Measurements from ENCODE around the gene GNE. TPM values are rescaled to one million over a fixed set of nuclear protein-coding genes. Genes with fewer than 3 reads are reported as not detected.
"Not testable (repeated sequence)": the region's sequence is repeated elsewhere in the genome, so short reads cannot be mapped to it uniquely, and the experiment has no call there.

Gene GNE, protein sequence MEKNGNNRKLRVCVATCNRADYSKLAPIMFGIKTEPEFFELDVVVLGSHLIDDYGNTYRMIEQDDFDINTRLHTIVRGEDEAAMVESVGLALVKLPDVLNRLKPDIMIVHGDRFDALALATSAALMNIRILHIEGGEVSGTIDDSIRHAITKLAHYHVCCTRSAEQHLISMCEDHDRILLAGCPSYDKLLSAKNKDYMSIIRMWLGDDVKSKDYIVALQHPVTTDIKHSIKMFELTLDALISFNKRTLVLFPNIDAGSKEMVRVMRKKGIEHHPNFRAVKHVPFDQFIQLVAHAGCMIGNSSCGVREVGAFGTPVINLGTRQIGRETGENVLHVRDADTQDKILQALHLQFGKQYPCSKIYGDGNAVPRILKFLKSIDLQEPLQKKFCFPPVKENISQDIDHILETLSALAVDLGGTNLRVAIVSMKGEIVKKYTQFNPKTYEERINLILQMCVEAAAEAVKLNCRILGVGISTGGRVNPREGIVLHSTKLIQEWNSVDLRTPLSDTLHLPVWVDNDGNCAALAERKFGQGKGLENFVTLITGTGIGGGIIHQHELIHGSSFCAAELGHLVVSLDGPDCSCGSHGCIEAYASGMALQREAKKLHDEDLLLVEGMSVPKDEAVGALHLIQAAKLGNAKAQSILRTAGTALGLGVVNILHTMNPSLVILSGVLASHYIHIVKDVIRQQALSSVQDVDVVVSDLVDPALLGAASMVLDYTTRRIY
- 21.7 and 22.7 TPM in 2 replicates for total RNA-seq

DNA sequence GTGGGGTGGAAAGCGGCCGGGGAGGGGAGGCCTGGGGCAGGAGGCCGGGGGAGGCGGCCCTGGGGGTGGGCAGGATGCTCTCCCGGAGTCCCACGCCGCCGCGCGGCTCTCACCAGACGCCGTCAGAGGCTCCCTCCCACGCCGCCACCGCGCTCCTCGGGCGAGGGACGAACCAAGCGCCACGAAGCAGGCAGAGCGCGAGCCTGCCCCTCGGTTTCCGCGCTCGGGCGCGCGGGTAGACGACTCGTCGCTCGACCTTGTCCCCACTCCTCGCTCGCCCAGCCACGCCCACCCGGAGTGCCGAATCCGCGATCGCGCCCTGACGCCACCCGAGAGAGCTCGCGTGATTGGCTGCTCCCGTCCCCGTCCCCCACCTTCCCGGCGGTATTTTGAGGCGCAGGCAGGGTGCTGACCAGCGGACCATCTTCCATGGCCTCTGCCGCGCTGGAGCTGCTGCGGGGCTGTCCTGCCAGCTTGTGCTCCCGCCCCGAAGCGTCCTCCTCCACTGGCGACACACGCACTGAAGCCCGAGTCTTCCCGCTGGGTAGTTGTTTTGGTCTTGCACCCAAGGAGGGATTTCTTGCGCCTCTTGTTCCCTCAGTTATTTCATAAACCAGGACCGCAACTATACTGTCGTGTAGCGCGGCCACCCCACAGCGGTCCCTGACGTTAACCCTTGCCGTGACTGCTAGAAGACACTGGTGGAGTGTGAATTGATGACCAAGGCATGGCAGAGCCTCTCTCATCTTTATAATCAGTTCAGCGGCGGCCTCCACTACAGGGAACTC, at the start of gene GNE:
TSS of gene GNE (minus strand) at position 241 of the 788 bp plus-strand sequence. CDS start 9,093 bp downstream, outside the sequence.
- Mint-ChIP-seq H3K27me3 (ENCODE audit: insufficient read depth) (no peaks in the 10 kb centered on the region), H3K36me3 (ENCODE audit: low read depth) (peaks cover 2% of the 10 kb centered on the region), H3K4me3 (peak within 1 kb of the TSS; percentile 96), H3K27ac (peak within 1 kb of the TSS; percentile 96), H3K4me1 (ENCODE audit: low read depth) (peaks cover 15% of the 10 kb centered on the region), H3K9me3 (no peaks in the 10 kb centered on the region)
- intact Hi-C loops (cut with micrococcal nuclease): loop anchor here (1.0 to 10.0 kb wide), 9 partner anchors 68 to 1144 kb away; partner anchors contain the start of genes ATOSB, CLTA, CREB3 and HINT2
- DNase-seq (ENCODE audit: low spot score): peak; percentile 98

DNA sequence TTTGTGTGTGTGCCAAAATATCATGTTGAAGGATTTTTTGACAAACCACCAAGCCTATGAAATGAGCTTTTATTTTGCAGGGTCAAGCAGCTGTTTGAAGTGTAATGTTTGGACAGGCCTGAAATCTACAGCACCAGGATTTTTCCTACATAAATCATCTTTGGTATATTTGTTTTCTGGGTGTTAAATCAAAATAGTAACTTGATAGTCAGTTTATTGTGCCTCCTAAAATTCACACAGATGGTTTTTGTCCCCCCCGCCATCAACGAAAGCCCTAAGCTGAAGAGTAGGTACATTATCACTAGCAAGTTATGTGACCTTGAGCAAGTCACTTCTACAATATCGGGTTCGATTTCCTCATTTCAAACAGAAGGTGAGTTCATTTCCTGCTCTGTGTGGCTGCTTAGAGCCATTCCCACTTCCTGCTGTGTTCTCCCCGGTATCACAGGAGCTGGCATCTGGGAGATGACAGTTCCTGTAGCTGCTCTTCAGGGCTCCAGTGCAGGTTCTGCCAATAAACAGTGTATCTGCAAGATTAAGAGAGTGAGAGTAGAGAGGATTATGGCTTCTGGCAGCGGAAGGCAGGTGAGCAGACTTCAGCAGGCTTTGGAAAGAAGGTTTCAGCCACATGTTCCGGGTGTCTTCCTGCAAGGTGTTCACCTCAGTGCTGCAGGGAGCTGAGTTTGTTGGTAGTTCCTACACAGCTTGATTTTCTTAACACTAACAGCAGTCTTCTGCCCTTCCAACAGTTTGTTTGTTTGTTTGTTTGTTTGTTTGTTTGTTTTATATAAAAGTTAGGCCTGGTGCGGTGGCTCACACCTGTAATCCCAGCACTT, 48.4 kb upstream of the GNE start:
- no peak overlapping the region for H3K27ac Mint-ChIP-seq
- DNase-seq (ENCODE audit: low spot score): no peak
- H3K9me3 Mint-ChIP-seq: no peaks in the 10 kb centered on the region
- H3K27me3 Mint-ChIP-seq (ENCODE audit: insufficient read depth): no peaks in the 10 kb centered on the region
- intact Hi-C loops (cut with micrococcal nuclease): no loop called here
- H3K36me3 Mint-ChIP-seq (ENCODE audit: low read depth): no peaks in the 10 kb centered on the region
- H3K4me1 Mint-ChIP-seq (ENCODE audit: low read depth): peaks cover 7% of the 10 kb centered on the region
- H3K4me3 Mint-ChIP-seq: no peak overlapping the region

DNA sequence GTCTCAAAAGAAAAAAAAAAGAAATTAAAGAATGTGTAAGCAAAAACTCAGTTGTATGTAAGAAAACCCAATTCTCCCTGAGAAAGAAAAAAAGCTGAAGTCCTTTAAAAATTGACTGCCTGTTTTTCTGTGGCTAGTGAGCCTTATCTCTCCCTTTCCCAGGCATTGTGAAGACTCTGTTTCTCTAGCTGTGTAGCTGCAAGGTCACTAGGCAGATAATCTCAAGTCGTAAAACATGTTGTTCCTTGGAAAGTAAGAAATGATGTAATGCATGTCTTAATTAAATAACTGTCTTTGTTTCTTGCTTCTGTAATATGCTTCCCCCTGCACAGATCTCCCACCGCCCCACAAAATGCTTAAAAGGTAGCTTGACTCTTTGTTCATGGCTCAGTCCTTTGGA, 46.1 kb upstream of the GNE start:
- H3K9me3 Mint-ChIP-seq; H3K27ac Mint-ChIP-seq; H3K4me1 Mint-ChIP-seq (ENCODE audit: low read depth); DNase-seq (ENCODE audit: low spot score); H3K36me3 Mint-ChIP-seq (ENCODE audit: low read depth); H3K4me3 Mint-ChIP-seq; H3K27me3 Mint-ChIP-seq (ENCODE audit: insufficient read depth); intact Hi-C loops (cut with micrococcal nuclease): not testable (repeated sequence)

DNA sequence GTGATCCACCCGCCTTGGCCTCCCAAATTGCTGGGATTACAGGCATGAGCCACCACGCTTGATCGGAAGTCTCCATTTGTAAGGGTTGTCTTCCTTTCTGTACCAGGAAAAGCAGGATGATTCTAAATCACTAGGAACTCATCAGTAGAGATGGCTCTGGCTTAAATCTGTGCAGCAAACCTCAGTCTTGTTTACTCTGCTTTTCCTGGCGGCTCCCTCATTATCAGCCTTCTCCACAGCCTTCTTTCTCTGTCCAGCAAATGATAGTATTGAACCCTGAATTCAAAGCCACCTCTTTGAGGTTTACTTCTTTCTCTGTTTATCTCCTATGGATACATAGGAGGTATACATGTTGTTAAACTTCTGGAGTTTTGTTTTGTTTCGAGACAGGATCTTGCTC, 43.0 kb upstream of the GNE start:
- H3K9me3 Mint-ChIP-seq: no peaks in the 10 kb centered on the region
- intact Hi-C loops (cut with micrococcal nuclease): no loop called here
- H3K4me3 Mint-ChIP-seq: no peak overlapping the region
- H3K36me3 Mint-ChIP-seq (ENCODE audit: low read depth): no peaks in the 10 kb centered on the region
- no peaks in the 10 kb centered on the region for H3K27me3 Mint-ChIP-seq (ENCODE audit: insufficient read depth)
- DNase-seq (ENCODE audit: low spot score): no peak
- H3K4me1 Mint-ChIP-seq (ENCODE audit: low read depth): no peaks in the 10 kb centered on the region
- H3K27ac Mint-ChIP-seq: no peak overlapping the region

DNA sequence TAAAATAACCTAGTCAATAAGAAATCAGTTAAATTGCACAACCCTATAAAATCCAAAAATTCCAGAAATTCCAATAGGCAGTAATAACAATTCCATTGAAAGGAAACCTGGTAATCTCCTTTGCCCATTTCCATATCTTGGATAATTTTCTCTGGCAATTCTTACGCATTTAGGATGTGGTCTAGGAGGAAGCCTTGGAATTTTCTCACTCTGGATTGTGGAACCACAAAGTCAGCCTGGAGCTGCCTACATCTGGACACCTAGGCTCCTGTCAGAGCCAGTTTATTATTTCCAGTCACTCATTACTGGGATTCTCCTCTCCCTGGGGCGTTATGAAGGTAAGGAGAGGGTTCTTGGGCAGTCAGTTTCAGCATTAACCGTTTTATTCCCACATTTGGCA, 40.3 kb upstream of the GNE start:
- no peak overlapping the region for H3K4me3 Mint-ChIP-seq
- H3K4me1 Mint-ChIP-seq (ENCODE audit: low read depth): no peaks in the 10 kb centered on the region
- no peaks in the 10 kb centered on the region for H3K36me3 Mint-ChIP-seq (ENCODE audit: low read depth)
- H3K27ac Mint-ChIP-seq: no peak overlapping the region
- intact Hi-C loops (cut with micrococcal nuclease): no loop called here
- H3K27me3 Mint-ChIP-seq (ENCODE audit: insufficient read depth): no peaks in the 10 kb centered on the region
- no peaks in the 10 kb centered on the region for H3K9me3 Mint-ChIP-seq
- no peak for DNase-seq (ENCODE audit: low spot score)

DNA sequence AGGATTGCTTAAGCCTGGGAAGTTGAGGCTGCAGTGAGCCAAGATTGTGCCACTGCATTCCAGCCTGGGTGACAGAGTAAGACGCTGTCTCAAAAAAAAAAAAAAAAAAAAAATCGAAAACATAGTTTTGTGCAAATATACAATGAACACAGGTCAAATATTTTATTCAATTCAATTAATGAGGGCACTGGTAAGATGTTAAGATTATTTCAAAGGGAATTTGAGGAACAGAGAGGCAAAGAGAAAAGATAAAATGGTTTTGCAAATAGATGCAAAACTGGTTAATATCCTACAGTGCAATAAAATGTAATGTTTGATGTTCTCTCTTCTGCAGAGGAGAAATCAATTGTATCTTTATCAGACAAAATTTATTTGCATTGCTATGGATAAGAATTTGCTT, 39.5 kb upstream of the GNE start:
- no peak overlapping the region for H3K27ac Mint-ChIP-seq
- intact Hi-C loops (cut with micrococcal nuclease): no loop called here
- no peaks in the 10 kb centered on the region for H3K36me3 Mint-ChIP-seq (ENCODE audit: low read depth)
- no peak for DNase-seq (ENCODE audit: low spot score)
- H3K4me3 Mint-ChIP-seq: no peak overlapping the region
- no peaks in the 10 kb centered on the region for H3K27me3 Mint-ChIP-seq (ENCODE audit: insufficient read depth)
- no peaks in the 10 kb centered on the region for H3K9me3 Mint-ChIP-seq
- no peaks in the 10 kb centered on the region for H3K4me1 Mint-ChIP-seq (ENCODE audit: low read depth)

DNA sequence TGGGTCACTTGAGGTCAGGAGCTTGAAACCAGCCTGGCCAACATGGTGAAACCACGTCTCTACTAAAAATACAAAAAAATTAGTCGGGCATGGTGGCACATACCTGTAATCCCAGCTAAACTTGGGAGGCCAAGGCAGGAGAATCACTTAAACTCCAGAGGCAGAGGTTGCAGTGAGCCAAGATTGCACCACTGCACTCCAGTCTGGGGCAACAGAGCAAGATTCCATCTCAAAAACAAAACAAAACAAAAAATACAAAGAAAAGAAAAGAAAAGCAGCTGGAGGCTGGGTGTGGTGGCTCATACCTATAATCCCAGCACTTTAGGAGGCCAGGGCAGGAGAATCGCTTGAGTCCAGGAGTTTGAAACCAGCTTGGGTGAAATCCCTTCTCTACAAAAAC, 36.7 kb upstream of the GNE start:
- DNase-seq (ENCODE audit: low spot score); H3K36me3 Mint-ChIP-seq (ENCODE audit: low read depth); H3K9me3 Mint-ChIP-seq; intact Hi-C loops (cut with micrococcal nuclease); H3K4me3 Mint-ChIP-seq; H3K27me3 Mint-ChIP-seq (ENCODE audit: insufficient read depth); H3K27ac Mint-ChIP-seq; H3K4me1 Mint-ChIP-seq (ENCODE audit: low read depth): not testable (repeated sequence)

DNA sequence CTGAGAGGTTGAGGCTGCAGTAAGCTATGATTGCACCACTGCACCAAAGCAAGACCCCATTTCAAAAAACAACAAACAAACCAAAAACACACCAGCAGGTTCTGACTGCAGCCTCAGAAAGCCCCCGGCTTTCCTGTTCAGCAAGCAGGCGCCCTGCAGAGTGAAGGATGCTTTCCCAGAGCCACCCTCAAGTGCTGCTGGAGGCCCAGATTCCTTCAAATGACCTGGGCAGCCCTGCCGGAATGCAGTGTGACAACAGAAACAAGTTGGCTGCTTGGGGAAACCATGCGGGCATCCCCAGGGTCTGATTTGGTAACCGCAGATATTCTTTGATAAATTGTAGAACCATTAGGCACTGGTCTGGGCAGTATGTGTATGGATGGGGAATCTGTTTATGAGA, 35.7 kb upstream of the GNE start:
- Mint-ChIP-seq H3K9me3 (no peaks in the 10 kb centered on the region), H3K36me3 (ENCODE audit: low read depth) (no peaks in the 10 kb centered on the region), H3K4me3 (no peak overlapping the region)

DNA sequence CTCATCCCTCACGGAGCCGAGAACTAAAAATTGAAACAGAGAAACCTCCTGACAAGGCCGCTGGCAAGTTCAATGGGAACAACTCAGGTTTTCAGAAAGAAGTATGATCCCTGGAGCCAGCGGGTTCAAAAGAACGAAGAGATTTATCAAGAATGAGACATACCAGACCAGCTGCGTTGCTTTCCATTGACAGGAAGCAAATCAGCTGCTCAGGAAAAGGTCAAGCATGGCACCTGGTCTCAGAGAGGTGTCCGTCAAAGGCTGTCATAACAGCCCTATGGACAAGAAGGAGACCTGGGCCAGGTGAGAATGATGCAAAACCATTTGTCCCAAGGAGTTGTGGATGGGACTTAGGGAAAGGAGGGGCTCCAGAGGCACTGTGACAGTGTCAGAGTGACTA, 34.9 kb upstream of the GNE start:
- no peak for DNase-seq (ENCODE audit: low spot score)
- H3K36me3 Mint-ChIP-seq (ENCODE audit: low read depth): no peaks in the 10 kb centered on the region
- H3K9me3 Mint-ChIP-seq: no peaks in the 10 kb centered on the region
- no peak overlapping the region for H3K27ac Mint-ChIP-seq
- intact Hi-C loops (cut with micrococcal nuclease): no loop called here
- H3K4me1 Mint-ChIP-seq (ENCODE audit: low read depth): peaks cover 1% of the 10 kb centered on the region
- no peak overlapping the region for H3K4me3 Mint-ChIP-seq
- no peaks in the 10 kb centered on the region for H3K27me3 Mint-ChIP-seq (ENCODE audit: insufficient read depth)

More for the DNA sequence above, 35.7 kb upstream of the GNE start:
- intact Hi-C loops (cut with micrococcal nuclease): no loop called here
- Mint-ChIP-seq H3K27ac (no peak overlapping the region), H3K4me1 (ENCODE audit: low read depth) (no peaks in the 10 kb centered on the region), H3K27me3 (ENCODE audit: insufficient read depth) (no peaks in the 10 kb centered on the region)
- no peak for DNase-seq (ENCODE audit: low spot score)

DNA sequence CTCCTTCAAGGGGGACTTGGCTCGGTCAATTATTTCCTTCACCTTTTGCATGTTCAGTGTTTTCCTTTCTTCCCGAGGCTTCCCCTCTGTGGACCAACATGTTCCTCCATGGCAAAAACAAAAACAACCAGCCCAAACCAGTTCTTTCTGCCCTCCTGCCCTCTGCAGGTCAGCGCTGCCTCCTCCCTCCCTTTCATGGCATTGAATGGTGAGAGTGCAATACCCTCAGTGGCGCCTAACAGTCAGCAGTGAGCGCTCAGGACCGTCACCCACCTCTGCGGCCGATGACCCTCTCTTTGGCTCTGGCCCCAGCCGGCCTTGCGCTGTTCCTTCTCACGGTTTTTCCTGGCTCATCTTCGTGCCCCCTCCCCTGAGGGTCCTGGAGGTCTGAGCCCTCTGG, 34.4 kb upstream of the GNE start:
- DNase-seq (ENCODE audit: low spot score): no peak
- Mint-ChIP-seq H3K4me1 (ENCODE audit: low read depth) (peaks cover 4% of the 10 kb centered on the region), H3K4me3 (no peak overlapping the region), H3K9me3 (no peaks in the 10 kb centered on the region), H3K27ac (no peak overlapping the region), H3K27me3 (ENCODE audit: insufficient read depth) (no peaks in the 10 kb centered on the region), H3K36me3 (ENCODE audit: low read depth) (no peaks in the 10 kb centered on the region)
- intact Hi-C loops (cut with micrococcal nuclease): no loop called here

DNA sequence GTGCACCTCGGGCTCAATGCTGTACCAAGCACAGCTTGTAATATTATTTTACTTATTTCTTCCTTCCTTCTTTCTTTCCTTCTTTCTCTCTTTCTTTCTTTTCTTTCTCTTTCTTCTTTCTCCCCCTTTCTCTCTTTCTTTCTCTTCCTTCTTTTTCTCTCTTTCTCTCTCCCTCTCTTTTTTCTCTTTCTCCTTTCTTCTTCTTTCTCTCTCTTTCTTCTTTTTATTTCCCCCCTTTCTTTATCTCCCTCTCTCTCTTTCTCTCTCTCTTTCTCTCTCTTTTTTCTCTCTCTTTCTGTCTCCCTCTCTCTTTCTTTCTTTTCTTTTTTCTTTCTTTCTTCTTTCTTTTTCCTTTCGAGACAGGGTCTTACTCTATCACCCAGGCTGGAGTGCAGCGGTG, 32.7 kb upstream of the GNE start:
- intact Hi-C loops (cut with micrococcal nuclease): no loop called here
- H3K9me3 Mint-ChIP-seq: no peaks in the 10 kb centered on the region
- no peaks in the 10 kb centered on the region for H3K27me3 Mint-ChIP-seq (ENCODE audit: insufficient read depth)
- peaks cover 4% of the 10 kb centered on the region for H3K4me1 Mint-ChIP-seq (ENCODE audit: low read depth)
- no peak overlapping the region for H3K4me3 Mint-ChIP-seq
- no peak overlapping the region for H3K27ac Mint-ChIP-seq
- DNase-seq (ENCODE audit: low spot score): no peak
- no peaks in the 10 kb centered on the region for H3K36me3 Mint-ChIP-seq (ENCODE audit: low read depth)

DNA sequence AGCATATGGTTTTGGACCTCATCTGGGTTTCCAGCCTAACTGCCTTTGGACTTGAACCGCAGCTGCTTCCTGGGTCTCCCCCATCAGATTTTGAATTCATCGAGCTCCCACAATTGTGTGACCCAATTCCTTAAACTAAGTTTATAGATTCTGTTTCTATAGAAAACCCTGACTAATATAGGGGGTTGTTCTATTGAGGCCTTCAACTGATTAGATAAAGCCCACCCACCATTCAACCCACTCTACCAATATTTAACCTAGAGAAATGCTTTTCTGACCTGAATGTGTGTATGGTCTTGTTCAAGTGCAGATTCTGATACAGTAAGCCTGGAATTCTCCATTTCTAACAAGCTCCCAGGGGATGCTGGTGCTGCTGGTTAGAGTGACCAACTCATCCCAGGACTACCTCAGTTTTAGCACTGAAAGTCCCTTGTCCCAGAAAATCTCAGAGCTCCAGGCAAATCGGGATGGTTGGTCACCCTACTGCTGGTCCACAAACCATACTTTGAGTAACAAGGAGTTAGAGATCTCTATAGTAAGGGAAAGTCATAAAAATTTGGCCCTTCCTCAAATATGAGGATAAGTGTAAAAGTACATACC, 31.7 kb upstream of the GNE start:
- H3K9me3 Mint-ChIP-seq: no peaks in the 10 kb centered on the region
- H3K27ac Mint-ChIP-seq: no peak overlapping the region
- no peak overlapping the region for H3K4me3 Mint-ChIP-seq
- no peak for DNase-seq (ENCODE audit: low spot score)
- peaks cover 4% of the 10 kb centered on the region for H3K4me1 Mint-ChIP-seq (ENCODE audit: low read depth)
- intact Hi-C loops (cut with micrococcal nuclease): no loop called here
- no peaks in the 10 kb centered on the region for H3K36me3 Mint-ChIP-seq (ENCODE audit: low read depth)
- no peaks in the 10 kb centered on the region for H3K27me3 Mint-ChIP-seq (ENCODE audit: insufficient read depth)
